Measurements from ENCODE around the gene ACAD8. TPM values are rescaled to one million over a fixed set of nuclear protein-coding genes. Genes with fewer than 3 reads are reported as not detected.

Gene ACAD8
- total and polyA plus RNA-seq, 10 of the 15 experiments (the other 5 are each of a cell fraction or from before 2014, with no cell fraction given) = 9.9 to 34.8 (median 22.2) TPM

DNA sequence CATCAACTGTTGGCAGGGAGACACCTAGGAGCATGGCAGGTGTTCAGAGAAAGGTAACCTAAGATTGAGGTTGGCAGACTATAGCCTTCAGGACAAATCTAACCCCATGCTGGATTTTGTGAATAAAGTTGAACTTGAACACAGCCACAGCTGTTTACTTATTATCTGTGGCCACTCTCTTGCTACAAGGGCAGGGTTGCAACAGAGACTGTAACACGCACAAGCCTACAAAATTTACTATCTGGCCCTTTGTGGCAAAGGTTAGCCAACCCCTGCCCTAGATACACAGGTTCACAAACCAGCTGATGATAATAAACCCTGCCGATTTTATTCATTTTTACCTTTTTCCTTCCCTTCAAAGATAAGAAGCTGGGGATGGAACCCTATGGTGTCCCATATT, 2.7 kb upstream of the ACAD8 start:
- intact Hi-C loops (cut with micrococcal nuclease; ENCODE audit: unreplicated experiment) (loop anchor here (10.0 kb wide), 1 partner anchor 46 kb away; no protein-coding TSS in a partner anchor), in situ Hi-C loops (cut with MboI) (no loop called here)
- no peak for FAIRE-seq
- Histone ChIP-seq H3K4me2 (ENCODE audit: control insufficient read depth, insufficient read depth) (no peak overlapping the region), H3K36me3 (ENCODE audit: control insufficient read depth in 2 of 2, insufficient read depth in 2 of 2, low read length in 1 of 2) (peaks cover 4 to 14% of the 10 kb centered on the region in 2 experiments), H3K27me3 (replicated peaks in 1 of 2; ENCODE audit: control insufficient read depth in 2 of 2, insufficient read depth in 2 of 2, low read length in 1 of 2) (no peaks in the 10 kb centered on the region), H2AFZ (ENCODE audit: control insufficient read depth, low read depth, low read length) (no peak overlapping the region), H3K27ac (ENCODE audit: control insufficient read depth, insufficient read depth) (no peak overlapping the region), H3K9me3 (replicated peaks; ENCODE audit: control insufficient read depth, insufficient read depth, low read length) (no peaks in the 10 kb centered on the region), H3K79me2 (ENCODE audit: control insufficient read depth, insufficient read depth, low read length) (peaks cover 6% of the 10 kb centered on the region), H3K4me1 (ENCODE audit: control insufficient read depth, insufficient read depth, low read length) (no peaks in the 10 kb centered on the region), H3K4me3 (no peak overlapping the region), H4K20me1 (ENCODE audit: control insufficient read depth, insufficient read depth) (no peaks in the 10 kb centered on the region), H3K9ac (ENCODE audit: control insufficient read depth, insufficient read depth, low read length) (no peak overlapping the region)
- ChIA-PET RAD21 (ENCODE audit: unreplicated experiment) (no interaction called here), CTCF (interaction anchor here (1.3 to 1.8 kb wide), 5 partner anchors 9 to 42 kb away, joined by 4 to 8 read pairs (median 4); no protein-coding TSS in a partner anchor), POLR2A (interaction anchor here (1.1 kb wide), 1 partner anchor 26 kb away, joined by 3 read pairs; the partner anchor contains the start of gene VPS26B), SMC1A (ENCODE audit: uncharacterized antibody, unreplicated experiment) (interaction anchor here (1.3 to 1.4 kb wide), 2 partner anchors 22 to 23 kb away, joined by 3 to 5 read pairs; no protein-coding TSS in a partner anchor)
- 89% methylated on average over 2 of the region's 2 CpGs for WGBS (ENCODE audit: insufficient coverage, insufficient replicate concordance, low lambda C conversion rate, missing lambda C conversion rate)
- DNase-seq (ENCODE audit: low read depth, low spot score) = no peak
- no peak for ATAC-seq
- BruUV-seq (replicated peaks) = no TSS peak
- TF ChIP-seq, protein P1, sequence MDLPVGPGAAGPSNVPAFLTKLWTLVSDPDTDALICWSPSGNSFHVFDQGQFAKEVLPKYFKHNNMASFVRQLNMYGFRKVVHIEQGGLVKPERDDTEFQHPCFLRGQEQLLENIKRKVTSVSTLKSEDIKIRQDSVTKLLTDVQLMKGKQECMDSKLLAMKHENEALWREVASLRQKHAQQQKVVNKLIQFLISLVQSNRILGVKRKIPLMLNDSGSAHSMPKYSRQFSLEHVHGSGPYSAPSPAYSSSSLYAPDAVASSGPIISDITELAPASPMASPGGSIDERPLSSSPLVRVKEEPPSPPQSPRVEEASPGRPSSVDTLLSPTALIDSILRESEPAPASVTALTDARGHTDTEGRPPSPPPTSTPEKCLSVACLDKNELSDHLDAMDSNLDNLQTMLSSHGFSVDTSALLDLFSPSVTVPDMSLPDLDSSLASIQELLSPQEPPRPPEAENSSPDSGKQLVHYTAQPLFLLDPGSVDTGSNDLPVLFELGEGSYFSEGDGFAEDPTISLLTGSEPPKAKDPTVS (IDR thresholded peaks at IDR 0.05; ENCODE audit: low read depth, low read length) = no peak
- TF ChIP-seq GABPA (IDR thresholded peaks at IDR 0.05; ENCODE audit: low read depth) (no peak), CHD2 (IDR thresholded peaks at IDR 0.05; ENCODE audit: borderline replicate concordance, low read depth, low read length) (no peak), ZNF207 (IDR thresholded peaks at IDR 0.05; ENCODE audit: borderline replicate concordance) (no peak), BACH1 (IDR thresholded peaks at IDR 0.05; ENCODE audit: borderline replicate concordance) (no peak), SP1 (IDR thresholded peaks at IDR 0.05; ENCODE audit: low read depth, low read length) (no peak), ZNF217 (IDR thresholded peaks at IDR 0.05) (no peak), FOXK2 (IDR thresholded peaks at IDR 0.05) (no peak), CEBPB (IDR thresholded peaks at IDR 0.05; ENCODE audit: borderline replicate concordance in 1 of 2, low read depth in 2 of 2, low read length in 2 of 2) (no peak), YY1 (IDR thresholded peaks at IDR 0.05; ENCODE audit: low read depth, low read length) (no peak), TCF12 (IDR thresholded peaks at IDR 0.05; ENCODE audit: low read depth, low read length) (no peak), IKZF2 (IDR thresholded peaks at IDR 0.05) (no peak), RB1 (IDR thresholded peaks at IDR 0.05; ENCODE audit: borderline replicate concordance) (no peak), NBN (IDR thresholded peaks at IDR 0.05) (no peak), POLR2AphosphoS2 (IDR thresholded peaks at IDR 0.05; ENCODE audit: low read depth, low read length) (no peak)
- TF ChIP-seq, protein P2, sequence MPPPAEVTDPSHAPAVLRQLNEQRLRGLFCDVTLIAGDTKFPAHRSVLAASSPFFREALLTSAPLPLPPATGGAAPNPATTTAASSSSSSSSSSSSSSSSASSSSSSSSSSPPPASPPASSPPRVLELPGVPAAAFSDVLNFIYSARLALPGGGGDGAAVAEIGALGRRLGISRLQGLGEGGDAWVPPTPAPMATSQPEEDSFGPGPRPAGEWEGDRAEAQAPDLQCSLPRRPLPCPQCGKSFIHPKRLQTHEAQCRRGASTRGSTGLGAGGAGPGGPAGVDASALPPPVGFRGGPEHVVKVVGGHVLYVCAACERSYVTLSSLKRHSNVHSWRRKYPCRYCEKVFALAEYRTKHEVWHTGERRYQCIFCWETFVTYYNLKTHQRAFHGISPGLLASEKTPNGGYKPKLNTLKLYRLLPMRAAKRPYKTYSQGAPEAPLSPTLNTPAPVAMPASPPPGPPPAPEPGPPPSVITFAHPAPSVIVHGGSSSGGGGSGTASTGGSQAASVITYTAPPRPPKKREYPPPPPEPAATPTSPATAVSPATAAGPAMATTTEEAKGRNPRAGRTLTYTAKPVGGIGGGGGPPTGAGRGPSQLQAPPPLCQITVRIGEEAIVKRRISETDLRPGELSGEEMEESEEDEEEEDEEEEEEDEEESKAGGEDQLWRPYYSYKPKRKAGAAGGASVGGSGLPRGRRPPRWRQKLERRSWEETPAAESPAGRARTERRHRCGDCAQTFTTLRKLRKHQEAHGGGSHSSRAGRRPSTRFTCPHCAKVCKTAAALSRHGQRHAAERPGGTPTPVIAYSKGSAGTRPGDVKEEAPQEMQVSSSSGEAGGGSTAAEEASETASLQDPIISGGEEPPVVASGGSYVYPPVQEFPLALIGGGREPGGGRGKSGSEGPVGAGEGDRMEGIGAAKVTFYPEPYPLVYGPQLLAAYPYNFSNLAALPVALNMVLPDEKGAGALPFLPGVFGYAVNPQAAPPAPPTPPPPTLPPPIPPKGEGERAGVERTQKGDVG (CRISPR knock-in tag; IDR thresholded peaks at IDR 0.05) = no peak
- TF ChIP-seq, protein P3, sequence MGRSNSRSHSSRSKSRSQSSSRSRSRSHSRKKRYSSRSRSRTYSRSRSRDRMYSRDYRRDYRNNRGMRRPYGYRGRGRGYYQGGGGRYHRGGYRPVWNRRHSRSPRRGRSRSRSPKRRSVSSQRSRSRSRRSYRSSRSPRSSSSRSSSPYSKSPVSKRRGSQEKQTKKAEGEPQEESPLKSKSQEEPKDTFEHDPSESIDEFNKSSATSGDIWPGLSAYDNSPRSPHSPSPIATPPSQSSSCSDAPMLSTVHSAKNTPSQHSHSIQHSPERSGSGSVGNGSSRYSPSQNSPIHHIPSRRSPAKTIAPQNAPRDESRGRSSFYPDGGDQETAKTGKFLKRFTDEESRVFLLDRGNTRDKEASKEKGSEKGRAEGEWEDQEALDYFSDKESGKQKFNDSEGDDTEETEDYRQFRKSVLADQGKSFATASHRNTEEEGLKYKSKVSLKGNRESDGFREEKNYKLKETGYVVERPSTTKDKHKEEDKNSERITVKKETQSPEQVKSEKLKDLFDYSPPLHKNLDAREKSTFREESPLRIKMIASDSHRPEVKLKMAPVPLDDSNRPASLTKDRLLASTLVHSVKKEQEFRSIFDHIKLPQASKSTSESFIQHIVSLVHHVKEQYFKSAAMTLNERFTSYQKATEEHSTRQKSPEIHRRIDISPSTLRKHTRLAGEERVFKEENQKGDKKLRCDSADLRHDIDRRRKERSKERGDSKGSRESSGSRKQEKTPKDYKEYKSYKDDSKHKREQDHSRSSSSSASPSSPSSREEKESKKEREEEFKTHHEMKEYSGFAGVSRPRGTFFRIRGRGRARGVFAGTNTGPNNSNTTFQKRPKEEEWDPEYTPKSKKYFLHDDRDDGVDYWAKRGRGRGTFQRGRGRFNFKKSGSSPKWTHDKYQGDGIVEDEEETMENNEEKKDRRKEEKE (IDR thresholded peaks at IDR 0.05) = no peak

Data from GM12878 (cell line).